Endodermal cell (in vitro differentiated cells): ENCODE data around the gene PIAS1. TPM values are rescaled to one million over a fixed set of nuclear protein-coding genes. Genes with fewer than 3 reads are reported as not detected.
"Not testable (repeated sequence)": the region's sequence is repeated elsewhere in the genome, so short reads cannot be mapped to it uniquely, and the experiment has no call there.

Experiments
- DNase-seq: peaks from one replicate; pipeline ENCODE4 v3.0.0-alpha.2; 2017
- H3K27ac ChIP-seq: 2 replicates; pipeline ENCODE4 v1.5.1; 2013; ENCODE audit warnings: mild to moderate bottlenecking, low read depth, low read length, moderate library complexity
- H3K27me3 ChIP-seq: 2 replicates; pipeline ENCODE4 v1.6.1; 2013; ENCODE audit warnings: mild to moderate bottlenecking, low read length, moderate library complexity; ENCODE audit not compliant: insufficient read depth, control insufficient read depth, poor library complexity, severe bottlenecking
- H3K36me3 ChIP-seq: 2 replicates; pipeline ENCODE4 v1.7.0; 2013; ENCODE audit warnings: mild to moderate bottlenecking, low read length, moderate library complexity; ENCODE audit not compliant: control insufficient read depth, insufficient read depth
- H3K4me1 ChIP-seq: one replicate; pipeline ENCODE4 v1.7.0; 2013; ENCODE audit warnings: low read length; ENCODE audit not compliant: control insufficient read depth, insufficient read depth
- H3K4me3 ChIP-seq: 2 replicates; pipeline ENCODE4 v1.5.1; 2013; ENCODE audit warnings: mild to moderate bottlenecking, low read length, moderate library complexity
- H3K9ac ChIP-seq: 2 replicates; pipeline ENCODE4 v1.6.1; 2013; ENCODE audit warnings: mild to moderate bottlenecking, low read length, moderate library complexity; ENCODE audit not compliant: poor library complexity, severe bottlenecking; ENCODE audit errors: extremely low read depth
- H3K9me3 ChIP-seq: 2 replicates; pipeline ENCODE4 v1.6.1; 2013; ENCODE audit warnings: mild to moderate bottlenecking, low read length, moderate library complexity; ENCODE audit not compliant: control insufficient read depth
- H3K27ac Mint-ChIP-seq: 2 replicates; pipeline ENCODE4 v1.8.0; 2020; ENCODE audit warnings: mixed read lengths
- H3K27me3 Mint-ChIP-seq: 2 replicates; pipeline ENCODE4 v1.8.0; 2021; ENCODE audit warnings: mild to moderate bottlenecking, mixed read lengths; ENCODE audit not compliant: insufficient read depth
- H3K36me3 Mint-ChIP-seq: 2 replicates; pipeline ENCODE4 v1.8.0; 2020; ENCODE audit warnings: low read depth, mixed read lengths
- H3K4me1 Mint-ChIP-seq: 2 replicates; pipeline ENCODE4 v1.8.0; 2020; ENCODE audit warnings: mixed read lengths
- H3K4me3 Mint-ChIP-seq: 2 replicates; pipeline ENCODE4 v1.8.0; 2020; ENCODE audit warnings: mild to moderate bottlenecking, moderate library complexity, mixed read lengths
- H3K9me3 Mint-ChIP-seq: 2 replicates; pipeline ENCODE4 v1.8.0; 2020; ENCODE audit warnings: mild to moderate bottlenecking, mixed read lengths
- CTCF ChIP-seq: fragments of 200-600 bp; sonication (generic); conservative IDR thresholded peaks from 2 replicates; pipeline ENCODE4 v1.5.0; 2021; ENCODE audit warnings: antibody characterized with exemption, mild to moderate bottlenecking
- WGBS, 2 experiments: methylation state at CpG; one replicate each; pipeline versions ENCODE4 v1.1.5 to v1.1.7; 2013; ENCODE audit warnings: missing lambda C conversion rate in 2 of 2, mixed read lengths in 1 of 2; ENCODE audit not compliant: insufficient coverage in 1 of 2, insufficient read length in 1 of 2; 5-methylcytosine and 5-hydroxymethylcytosine counted together
- total RNA-seq, 2 donors: library from RNA; stranded (reverse); fragmentation: NEBNext Ultra II Directional in 1 of 2; extraction: Animal tissue kit (Norgen Biotek cat#: 25700) in 1 of 2; gene quantifications; 2 replicates in 1 of 2; 3 replicates in 1 of 2; pipeline ENCODE4 v1.2.1, GENCODE V29; 2021

PIAS1 gene
- total RNA-seq, 2 donors from 2014 or later, result 38.0 to 40.1 TPM

GRCh38 chr15:68210409-68210756, 156.3 kb downstream of the PIAS1 start:
- H3K9me3 Mint-ChIP-seq, result no peaks in the 10 kb centered on the region
- no peaks in the 10 kb centered on the region for H3K27me3 Mint-ChIP-seq
- Histone ChIP-seq H3K27me3 (no peaks in the 10 kb centered on the region), H3K4me3 (no peak overlapping the region), H3K4me1 (peaks cover 7% of the 10 kb centered on the region), H3K27ac (no peak overlapping the region), H3K9me3 (no peaks in the 10 kb centered on the region), H3K36me3 (peaks cover 6% of the 10 kb centered on the region), H3K9ac (no peak overlapping the region)
- H3K4me1 Mint-ChIP-seq, result peaks cover 7% of the 10 kb centered on the region
- no peak overlapping the region for H3K4me3 Mint-ChIP-seq
- H3K36me3 Mint-ChIP-seq, result peaks cover 4% of the 10 kb centered on the region
- WGBS, 2 experiments, result 90 to 96% methylated on average over 8 to 9 of the region's 9 CpGs
- no peak overlapping the region for H3K27ac Mint-ChIP-seq
- DNase-seq, result no peak
- no peak for TF ChIP-seq CTCF

DNA sequence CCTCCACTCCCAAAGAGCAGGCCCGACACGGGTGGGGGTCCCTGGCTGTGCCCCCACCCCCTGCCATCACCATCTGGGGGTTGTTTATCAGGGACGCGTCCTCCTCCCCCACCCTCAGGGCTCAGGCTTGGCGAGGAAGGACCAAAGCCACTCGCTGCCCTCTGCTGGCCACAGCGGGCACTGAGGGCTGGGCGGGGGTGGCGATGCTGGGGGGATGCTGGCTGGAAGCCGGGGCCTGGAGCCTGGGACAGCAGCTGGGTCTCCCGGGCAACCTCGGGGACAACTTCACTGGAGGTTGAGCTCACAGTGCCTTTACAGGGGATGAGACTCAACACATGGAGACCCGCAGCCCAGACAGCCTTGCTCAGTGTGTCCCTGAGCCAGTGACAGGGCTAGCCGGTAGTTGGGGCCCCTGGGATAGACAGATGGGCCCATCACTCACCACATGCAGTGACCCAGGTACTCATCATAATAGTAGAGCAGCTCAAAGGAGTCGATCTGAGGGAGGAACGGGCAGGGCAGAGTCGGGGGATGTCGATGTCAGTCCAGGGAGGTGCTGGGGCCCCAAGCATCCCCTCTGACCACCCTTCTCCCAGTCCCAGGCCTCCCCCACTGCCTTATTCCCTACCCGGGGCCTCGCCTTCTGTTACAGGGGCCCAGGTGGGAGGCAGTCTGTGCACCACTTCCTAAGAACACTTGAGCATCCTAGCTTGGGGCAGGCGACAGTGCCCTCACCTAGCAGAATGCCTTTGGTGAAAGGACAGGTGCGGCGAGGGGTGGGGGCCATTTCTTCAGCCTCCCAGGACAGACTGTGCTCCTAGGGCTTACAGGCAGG, 156.9 kb downstream of the PIAS1 start:
- peak; percentile 94 for DNase-seq
- H3K9ac ChIP-seq, result no peak overlapping the region
- peaks cover 4% of the 10 kb centered on the region for H3K36me3 Mint-ChIP-seq
- no peaks in the 10 kb centered on the region for H3K9me3 Mint-ChIP-seq
- no peak overlapping the region for H3K27ac Mint-ChIP-seq
- WGBS, 2 experiments, result 63 to 82% methylated on average over 13 to 23 of the region's 23 CpGs
- peak; percentile 93 for TF ChIP-seq CTCF
- peaks cover 3% of the 10 kb centered on the region for H3K4me1 ChIP-seq
- H3K27ac ChIP-seq, result no peak overlapping the region
- peaks cover 5% of the 10 kb centered on the region for H3K4me1 Mint-ChIP-seq
- no peaks in the 10 kb centered on the region for H3K27me3 Mint-ChIP-seq
- no peak overlapping the region for H3K4me3 ChIP-seq
- peaks cover 8% of the 10 kb centered on the region for H3K36me3 ChIP-seq
- H3K27me3 ChIP-seq, result no peaks in the 10 kb centered on the region
- H3K4me3 Mint-ChIP-seq, result no peak overlapping the region
- no peaks in the 10 kb centered on the region for H3K9me3 ChIP-seq

- Mint-ChIP-seq H3K9me3 (no peaks in the 10 kb centered on the region), H3K36me3 (peaks cover 8% of the 10 kb centered on the region), H3K4me3 (no peak overlapping the region), H3K27ac (no peak overlapping the region), H3K27me3 (no peaks in the 10 kb centered on the region), H3K4me1 (no peaks in the 10 kb centered on the region)
- no peak for TF ChIP-seq CTCF
- Histone ChIP-seq H3K9me3 (no peaks in the 10 kb centered on the region), H3K9ac (no peak overlapping the region), H3K4me3 (no peak overlapping the region), H3K4me1 (no peaks in the 10 kb centered on the region), H3K36me3 (peaks cover 16% of the 10 kb centered on the region), H3K27ac (no peak overlapping the region), H3K27me3 (no peaks in the 10 kb centered on the region)
- 95 to 96% methylated on average over 4 to 14 of the region's 14 CpGs for WGBS, 2 experiments
- DNase-seq, result peak; percentile 52
Measured at GRCh38 chr15:68211656-68212320, 157.7 kb downstream of the PIAS1 start.

GRCh38 chr15:68213491-68213845, 159.4 kb downstream of the PIAS1 start:
- not testable (repeated sequence) for H3K4me1 ChIP-seq, H3K4me1 Mint-ChIP-seq, H3K27me3 ChIP-seq, H3K9me3 Mint-ChIP-seq, H3K4me3 ChIP-seq, H3K27me3 Mint-ChIP-seq, H3K27ac ChIP-seq, H3K9ac ChIP-seq, DNase-seq, H3K4me3 Mint-ChIP-seq, H3K9me3 ChIP-seq
- WGBS, 2 experiments, result 95 to 97% methylated on average over 3 to 6 of the region's 6 CpGs
- peak overlapping the region; percentile 35 for H3K27ac Mint-ChIP-seq
- H3K36me3 Mint-ChIP-seq, result peaks cover 23% of the 10 kb centered on the region
- H3K36me3 ChIP-seq, result peaks cover 30% of the 10 kb centered on the region
